22Rv1 (cell line): ENCODE results near the gene OR13J1.

Source experiments
- H3K27ac ChIP-seq: fragments of 450-650 bp; 2 replicates; pipeline ENCODE4 v1.5.1; 2017
- CTCF ChIP-seq: fragments of 450-650 bp; IDR thresholded peaks from 2 replicates; pipeline ENCODE4 v1.5.1; 2017; ENCODE audit warnings: mild to moderate bottlenecking
- ZFX ChIP-seq: fragments of 450-650 bp; IDR thresholded peaks from 2 replicates; pipeline ENCODE4 v1.6.1; 2017; ENCODE audit warnings: antibody characterized with exemption, borderline replicate concordance

The OR13J1 gene

GRCh38 chr9:35835766-35836165 is 34.4 kb downstream of the OR13J1 start:
- no peak for TF ChIP-seq ZFX
- TF ChIP-seq CTCF = no peak
- peak overlapping the region; percentile 63 for H3K27ac ChIP-seq

GRCh38 chr9:35835216-35835632 is 35.0 kb downstream of the OR13J1 start:
- peak overlapping the region; percentile 63 for H3K27ac ChIP-seq
- TF ChIP-seq CTCF = peak; percentile 82
- no peak for TF ChIP-seq ZFX

- no peak for TF ChIP-seq CTCF
- TF ChIP-seq ZFX = no peak
- peak overlapping the region; percentile 63 for H3K27ac ChIP-seq
These were observed 35.7 kb downstream of the OR13J1 start for GRCh38 chr9:35834260-35835215.

GRCh38 chr9:35832814-35833213 is 37.4 kb downstream of the OR13J1 start:
- H3K27ac ChIP-seq = no peak overlapping the region
- TF ChIP-seq ZFX (no peak), CTCF (no peak)

GRCh38 chr9:35831040-35831439 is 39.2 kb downstream of the OR13J1 start:
- TF ChIP-seq CTCF (no peak), ZFX (no peak)
- H3K27ac ChIP-seq = no peak overlapping the region

GRCh38 chr9:35829764-35830096 is 40.5 kb downstream of the OR13J1 start:
- peak overlapping the region; percentile 32; the same call in 1 of the 2 replicates for H3K27ac ChIP-seq
- no peak for TF ChIP-seq CTCF
- no peak for TF ChIP-seq ZFX

GRCh38 chr9:35829084-35829763 is 41.0 kb downstream of the OR13J1 start, which contains the start of gene TMEM8B:
TMEM8B (plus strand) TSS chr9:35829228; CDS start chr9:35829448, 220 bp downstream.
- no peak for TF ChIP-seq ZFX
- TF ChIP-seq CTCF = no peak
- H3K27ac ChIP-seq = peak within 1 kb of the TSS; percentile 32; the same call in 1 of the 2 replicates
